Lower leg skin (tissue), 3 donors: ENCODE measurements around the gene ULK1.

Source experiments
- CTCF ChIP-seq, 3 donors: fragments of 450-650 bp; IDR thresholded peaks; one replicate each; pipeline ENCODE4 v1.5.1; 2016; ENCODE audit warnings: antibody characterized with exemption in 3 of 3, mild to moderate bottlenecking in 3 of 3, moderate library complexity in 2 of 3
- POLR2A ChIP-seq, 2 donors: fragments of 450-650 bp; IDR thresholded peaks; one replicate each; pipeline ENCODE4 v1.6.1; 2016 to 2017; ENCODE audit warnings: antibody characterized with exemption in 2 of 2, mild to moderate bottlenecking in 1 of 2, moderate library complexity in 1 of 2

GRCh38 chr12:131943876-131944275 is 49.5 kb downstream of the ULK1 start:
- TF ChIP-seq CTCF (IDR thresholded peaks at IDR 0.05) (no peak), POLR2A (IDR thresholded peaks at IDR 0.05) (no peak)
